SK-N-SH treated with all-trans-retinoic acid at 6 μM for 48 hours (cell line): ENCODE data around the gene MYH7B.

Source experiments
- ARNTL ChIP-seq: fragments of 450-650 bp; formaldehyde crosslinking; IDR thresholded peaks from 2 replicates; pipeline ENCODE4 v1.5.0; 2020; ENCODE audit warnings: low read depth, mild to moderate bottlenecking, moderate library complexity, borderline replicate concordance
- ISL1 ChIP-seq: fragments of 250-450 bp; sonication (Bioruptor Pico); IDR thresholded peaks from 2 replicates; pipeline ENCODE4 v2.1.2; 2022; ENCODE audit warnings: mild to moderate bottlenecking, moderate library complexity
- ZFP30 ChIP-seq: fragments of 450-650 bp; formaldehyde crosslinking; IDR thresholded peaks from 2 replicates; pipeline ENCODE4 v1.5.0; 2022; ENCODE audit warnings: mild to moderate bottlenecking, moderate library complexity
- TF ChIP-seq, protein P1 (sequence below): fragments of 250-450 bp; sonication (Bioruptor Pico); IDR thresholded peaks from 2 replicates; pipeline ENCODE4 v1.8.0; 2020; ENCODE audit warnings: mild to moderate bottlenecking, moderate library complexity, borderline replicate concordance

DNA sequence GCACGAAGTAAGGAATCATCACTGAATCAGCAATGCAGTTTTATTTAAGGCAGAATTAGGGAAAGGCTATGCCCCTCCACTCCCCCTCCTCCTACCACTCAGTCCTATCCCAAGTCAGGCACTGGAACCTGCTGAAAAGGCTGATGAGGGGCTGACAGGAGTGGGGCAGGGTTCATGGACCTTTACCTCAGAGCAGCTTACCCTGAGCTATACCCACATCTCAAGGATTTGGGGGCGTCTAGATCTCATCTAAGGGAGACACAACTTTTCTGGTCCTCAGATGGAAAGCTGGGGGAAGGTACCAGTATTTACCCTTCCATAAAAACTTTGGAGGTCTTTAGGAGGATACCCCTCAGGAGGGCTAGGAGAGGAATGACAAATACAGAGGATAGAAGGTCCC lies 27.3 kb upstream of the MYH7B start:
- TF ChIP-seq, protein P1, sequence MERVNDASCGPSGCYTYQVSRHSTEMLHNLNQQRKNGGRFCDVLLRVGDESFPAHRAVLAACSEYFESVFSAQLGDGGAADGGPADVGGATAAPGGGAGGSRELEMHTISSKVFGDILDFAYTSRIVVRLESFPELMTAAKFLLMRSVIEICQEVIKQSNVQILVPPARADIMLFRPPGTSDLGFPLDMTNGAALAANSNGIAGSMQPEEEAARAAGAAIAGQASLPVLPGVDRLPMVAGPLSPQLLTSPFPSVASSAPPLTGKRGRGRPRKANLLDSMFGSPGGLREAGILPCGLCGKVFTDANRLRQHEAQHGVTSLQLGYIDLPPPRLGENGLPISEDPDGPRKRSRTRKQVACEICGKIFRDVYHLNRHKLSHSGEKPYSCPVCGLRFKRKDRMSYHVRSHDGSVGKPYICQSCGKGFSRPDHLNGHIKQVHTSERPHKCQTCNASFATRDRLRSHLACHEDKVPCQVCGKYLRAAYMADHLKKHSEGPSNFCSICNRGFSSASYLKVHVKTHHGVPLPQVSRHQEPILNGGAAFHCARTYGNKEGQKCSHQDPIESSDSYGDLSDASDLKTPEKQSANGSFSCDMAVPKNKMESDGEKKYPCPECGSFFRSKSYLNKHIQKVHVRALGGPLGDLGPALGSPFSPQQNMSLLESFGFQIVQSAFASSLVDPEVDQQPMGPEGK (CRISPR knock-in tag) = no peak
- TF ChIP-seq ZFP30 (CRISPR knock-in tag) (no peak), ARNTL (CRISPR knock-in tag) (no peak), ISL1 (no peak)
